Hematopoietic multipotent progenitor cell treated with erythropoietin and hydrocortisone succinate and interleukin-3 and kit ligand, for 6 days (in vitro differentiated cells): ENCODE measurements around the gene THRSP.
"Not testable (repeated sequence)": the region's sequence is repeated elsewhere in the genome, so short reads cannot be mapped to it uniquely, and the experiment has no call there.

ENCODE experiments used
- DNase-seq: peaks from one replicate; pipeline ENCODE4 v3.0.0-alpha.2; 2015

Gene THRSP, protein sequence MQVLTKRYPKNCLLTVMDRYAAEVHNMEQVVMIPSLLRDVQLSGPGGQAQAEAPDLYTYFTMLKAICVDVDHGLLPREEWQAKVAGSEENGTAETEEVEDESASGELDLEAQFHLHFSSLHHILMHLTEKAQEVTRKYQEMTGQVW

DNA sequence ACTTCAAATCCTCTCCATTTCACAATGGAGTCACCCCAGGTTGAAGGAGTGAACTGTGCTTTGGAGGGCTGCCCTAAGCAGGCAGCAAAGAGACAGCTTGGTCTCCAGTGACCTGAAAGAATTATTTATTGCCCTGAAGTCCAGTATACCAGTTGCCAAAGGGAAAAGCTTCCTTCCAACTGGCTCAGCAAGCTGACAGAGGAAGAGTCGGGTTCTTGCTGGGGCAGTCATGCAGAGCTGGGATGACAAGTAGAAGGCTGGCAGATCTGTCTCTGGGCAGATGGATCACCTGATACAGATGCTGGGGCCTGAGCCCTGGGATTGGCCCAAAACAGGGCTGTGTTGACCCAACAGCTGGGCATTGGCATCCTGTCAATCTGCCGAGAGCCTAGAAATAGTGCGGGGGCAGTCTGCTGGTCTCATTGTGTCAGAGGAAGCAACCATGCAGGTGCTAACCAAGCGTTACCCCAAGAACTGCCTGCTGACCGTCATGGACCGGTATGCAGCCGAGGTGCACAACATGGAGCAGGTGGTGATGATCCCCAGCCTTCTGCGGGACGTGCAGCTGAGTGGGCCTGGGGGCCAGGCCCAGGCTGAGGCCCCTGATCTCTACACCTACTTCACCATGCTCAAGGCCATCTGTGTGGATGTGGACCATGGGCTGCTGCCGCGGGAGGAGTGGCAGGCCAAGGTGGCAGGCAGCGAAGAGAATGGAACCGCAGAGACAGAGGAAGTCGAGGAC is at the start of gene THRSP:
TSS of gene THRSP (plus strand) at position 422 of the 742 bp plus-strand sequence. CDS start at position 443, 21 bp downstream.
- DNase-seq, result no peak

DNA sequence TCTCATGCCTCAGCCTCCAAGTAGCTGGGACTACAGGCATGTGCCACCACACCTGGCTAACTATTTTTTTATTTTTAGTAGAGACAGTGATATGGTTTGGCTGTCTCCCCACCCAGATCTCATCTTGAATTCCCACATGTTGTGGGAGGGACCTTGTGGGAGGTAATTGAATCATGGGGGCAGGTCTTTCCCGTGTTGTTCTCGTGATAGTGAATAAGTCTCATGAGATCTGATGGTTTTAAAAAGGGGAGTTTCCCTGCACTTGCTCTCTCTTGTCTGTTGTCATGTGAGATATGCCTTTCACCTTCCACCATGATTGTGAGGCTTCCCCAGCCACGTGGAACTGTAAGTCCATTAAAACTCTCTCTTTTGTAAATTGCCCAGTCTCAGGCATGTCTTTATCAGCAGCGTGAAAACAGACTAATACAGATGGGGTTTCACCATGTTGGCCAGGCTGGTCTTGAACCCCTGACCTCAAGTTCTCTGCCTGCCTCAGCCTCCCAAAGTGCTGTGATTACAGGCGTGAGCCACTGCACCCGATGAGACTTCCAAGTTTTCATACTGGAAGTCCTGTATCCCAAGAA is 48.6 kb upstream of the THRSP start:
- DNase-seq, result not testable (repeated sequence)

DNA sequence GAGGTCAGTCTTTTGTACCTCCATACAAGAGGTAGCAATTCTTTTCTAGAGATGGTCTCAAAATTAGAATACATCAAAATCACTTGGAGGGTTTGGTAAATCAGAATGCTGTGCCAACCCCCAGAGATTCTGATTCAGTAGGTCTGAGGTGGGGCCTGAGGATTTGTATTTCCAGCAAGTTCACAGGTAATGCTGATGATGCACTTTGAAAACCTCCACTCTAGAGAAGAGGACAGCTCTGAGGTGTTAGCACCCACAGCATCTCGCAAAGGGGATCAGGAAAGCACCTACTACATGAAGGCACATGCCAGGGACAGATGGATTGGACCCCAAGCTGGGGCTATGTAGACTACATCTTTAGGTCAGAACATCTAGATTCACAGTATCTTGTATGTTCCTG is 47.8 kb upstream of the THRSP start:
- no peak for DNase-seq

DNA sequence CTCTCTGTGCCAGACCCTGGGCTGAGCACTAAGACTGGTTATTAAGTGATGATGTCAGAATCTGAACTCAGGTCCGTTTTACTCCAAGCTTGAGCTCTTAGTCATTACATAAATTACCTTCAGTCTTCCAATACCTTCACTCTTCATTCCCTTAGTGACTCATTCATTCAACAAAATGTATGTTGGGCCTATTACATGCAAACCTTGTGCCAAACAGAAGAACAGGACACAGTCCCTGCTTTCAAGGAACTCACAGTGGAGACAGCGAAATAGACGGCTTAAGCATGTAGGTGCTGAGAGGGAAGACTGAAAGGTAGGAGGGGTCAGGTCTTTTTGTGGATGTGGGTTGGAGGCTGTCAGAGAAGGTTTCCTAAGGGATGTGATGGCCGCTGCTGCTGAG is 43.9 kb upstream of the THRSP start:
- no peak for DNase-seq

DNA sequence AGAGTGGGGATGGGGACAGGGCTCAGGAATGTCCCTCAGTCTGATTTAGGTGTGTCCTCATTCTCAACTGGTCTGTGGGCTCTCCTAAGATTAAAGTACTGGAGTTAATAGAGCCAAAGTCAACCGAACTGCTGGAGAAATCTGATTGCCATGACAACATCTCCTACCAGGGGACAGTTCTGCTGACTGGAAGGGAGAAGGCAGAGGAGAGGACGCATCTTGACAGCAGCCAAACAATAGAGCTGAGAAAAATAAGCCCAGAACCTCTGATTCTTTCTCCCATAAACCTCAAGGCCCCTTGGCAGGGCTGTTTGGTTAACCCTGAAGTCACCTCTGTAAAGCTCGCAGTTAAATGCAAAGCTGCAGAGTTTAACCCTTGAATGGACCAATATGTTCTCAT is 43.4 kb upstream of the THRSP start:
- DNase-seq, result no peak

DNA sequence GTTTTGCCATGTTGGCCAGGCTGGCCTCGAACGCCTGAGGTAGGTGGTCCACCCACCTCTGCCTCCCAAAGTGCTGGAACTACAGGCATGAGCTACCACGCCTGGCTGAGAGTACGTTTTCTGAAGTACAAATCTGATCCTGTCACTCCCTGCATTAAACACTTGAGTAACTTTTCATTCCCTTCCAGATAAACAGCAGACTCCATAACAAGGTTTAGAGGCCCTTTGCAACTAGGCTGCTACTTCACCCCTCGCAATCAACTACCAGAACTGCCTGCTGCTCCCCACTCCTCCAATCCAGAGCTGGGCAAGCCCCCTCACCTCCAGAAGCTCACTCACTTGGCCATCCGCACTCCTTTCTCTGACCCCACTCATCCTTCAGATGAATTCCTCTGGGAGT is 42.0 kb upstream of the THRSP start:
- no peak for DNase-seq

DNA sequence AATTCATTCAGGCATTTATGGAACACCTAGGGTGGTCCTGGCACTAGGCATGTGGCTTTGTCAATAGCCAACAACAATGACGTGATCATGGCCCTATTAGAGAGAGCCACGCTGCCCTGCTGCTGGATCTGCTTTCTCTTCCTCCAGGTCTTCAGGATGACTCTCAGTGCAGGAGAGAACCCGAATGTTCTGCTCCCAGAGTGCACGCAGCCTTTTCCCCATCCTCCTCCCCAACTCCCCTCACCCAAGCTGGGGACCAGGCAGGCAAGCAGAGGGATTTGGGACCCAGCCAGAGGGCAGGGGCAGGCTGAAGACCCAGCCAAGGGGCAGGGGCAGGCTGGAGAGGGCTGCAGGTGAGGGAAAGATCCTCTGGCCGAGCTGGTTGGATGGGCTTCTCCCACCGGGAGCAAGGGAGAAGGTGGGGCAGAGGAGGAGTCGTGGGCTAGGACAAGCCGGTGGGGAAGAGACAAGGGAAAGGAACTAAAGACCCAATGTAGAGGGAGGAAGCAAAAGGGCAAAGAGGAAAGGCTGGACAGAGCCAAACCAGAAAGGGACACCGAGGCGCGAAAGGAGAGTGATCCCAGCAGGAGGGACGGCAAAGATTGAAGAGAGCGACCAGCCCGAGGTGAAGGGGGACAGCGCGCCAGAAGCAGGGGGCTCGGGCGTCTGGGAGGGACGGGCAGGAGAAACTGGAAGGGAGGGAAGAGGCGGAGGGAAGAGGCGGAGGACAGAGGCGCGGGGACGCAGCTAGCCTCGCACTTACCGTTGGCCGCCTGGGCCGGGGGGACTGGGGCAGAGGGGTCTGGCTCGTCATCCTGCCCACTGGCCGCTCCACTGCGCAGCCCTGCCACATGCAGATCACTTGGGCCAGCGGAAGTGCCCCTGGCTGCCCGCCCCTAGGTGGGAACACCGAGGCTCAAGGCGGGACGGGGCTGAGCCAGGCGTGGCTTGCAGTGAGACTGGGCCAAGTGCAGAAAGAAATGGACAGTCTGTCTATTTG is 41.0 kb upstream of the THRSP start, which contains the start of gene KCTD14:
TSS of gene KCTD14 (minus strand) at position 880 of the 1,000 bp plus-strand sequence. CDS start at position 853, 27 bp downstream.
- no peak for DNase-seq

DNA sequence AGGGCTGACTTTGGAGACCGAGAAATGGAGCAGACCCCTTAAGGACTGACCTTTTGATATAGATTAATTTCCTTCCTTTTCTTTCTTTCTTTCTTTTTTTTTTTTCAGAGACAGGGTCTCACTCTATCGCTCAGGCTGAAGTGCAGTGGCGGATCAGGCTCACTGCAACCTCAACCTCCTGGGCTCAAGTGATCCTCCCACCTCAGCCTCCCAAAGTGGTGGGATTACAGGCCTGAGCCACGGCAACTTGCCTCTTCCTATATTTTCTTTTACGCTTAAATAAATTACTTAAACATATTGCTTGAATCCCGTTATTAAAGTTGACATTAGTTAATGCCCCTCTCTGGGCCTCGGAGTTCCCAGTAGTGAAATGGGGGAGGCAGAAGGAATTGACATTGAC is 40.2 kb upstream of the THRSP start:
- DNase-seq, result no peak

DNA sequence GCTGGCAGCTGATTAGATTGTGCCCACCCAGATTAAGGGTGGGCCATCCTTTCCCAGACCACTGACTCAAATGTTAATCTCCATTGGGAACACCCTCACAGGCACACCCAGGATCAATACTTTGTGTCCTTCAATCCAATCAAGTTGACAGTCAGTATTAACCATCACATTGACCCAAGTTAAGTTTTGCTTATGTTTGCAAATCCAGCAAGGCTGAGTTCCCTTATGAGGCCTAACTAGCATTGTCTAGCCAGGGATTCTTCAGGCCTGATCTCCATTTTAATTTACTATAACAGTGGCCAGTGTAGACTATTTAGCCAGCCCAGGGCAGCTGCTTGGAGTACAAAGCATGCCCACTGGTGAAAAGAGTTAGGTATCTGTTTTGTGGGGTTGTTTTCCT is 38.3 kb upstream of the THRSP start:
- DNase-seq, result no peak

DNA sequence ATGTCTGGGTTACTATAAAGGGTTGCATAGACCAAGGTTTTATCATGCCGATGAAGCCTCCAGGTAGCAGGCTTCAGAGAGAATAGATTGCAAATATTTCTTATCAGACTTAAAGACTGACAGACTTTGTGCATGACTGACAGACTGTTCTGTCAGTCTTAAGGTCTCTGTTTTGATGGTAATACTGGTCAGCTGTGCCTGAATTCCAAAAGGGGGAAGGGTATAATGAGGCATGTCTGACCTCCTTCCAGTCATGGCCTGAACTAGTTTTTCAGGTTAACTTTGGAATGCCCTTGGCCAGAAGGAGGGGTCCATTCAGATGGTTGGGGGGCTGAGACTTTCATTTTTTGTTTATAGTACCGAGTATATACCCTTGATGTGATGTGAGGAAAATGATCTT is 35.9 kb upstream of the THRSP start:
- no peak for DNase-seq

DNA sequence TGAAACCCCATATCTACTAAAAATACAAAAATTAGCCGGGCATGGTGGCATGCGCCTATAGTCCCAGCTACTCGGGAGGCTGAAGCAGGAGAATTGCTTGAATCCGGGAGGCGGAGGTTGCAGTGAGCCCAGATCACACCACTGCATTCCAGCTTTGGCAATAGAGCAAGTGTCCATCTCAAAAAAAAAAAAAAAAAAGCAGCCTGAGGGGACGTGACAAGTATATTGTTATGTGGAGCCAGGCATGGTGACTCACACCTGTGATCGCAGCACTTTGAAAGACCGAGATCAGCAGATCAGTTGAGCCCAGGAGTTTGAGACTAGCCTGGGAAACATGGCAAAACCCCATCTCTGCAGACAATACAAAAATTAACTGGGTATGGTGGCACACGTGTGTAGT is 35.2 kb upstream of the THRSP start:
- not testable (repeated sequence) for DNase-seq

DNA sequence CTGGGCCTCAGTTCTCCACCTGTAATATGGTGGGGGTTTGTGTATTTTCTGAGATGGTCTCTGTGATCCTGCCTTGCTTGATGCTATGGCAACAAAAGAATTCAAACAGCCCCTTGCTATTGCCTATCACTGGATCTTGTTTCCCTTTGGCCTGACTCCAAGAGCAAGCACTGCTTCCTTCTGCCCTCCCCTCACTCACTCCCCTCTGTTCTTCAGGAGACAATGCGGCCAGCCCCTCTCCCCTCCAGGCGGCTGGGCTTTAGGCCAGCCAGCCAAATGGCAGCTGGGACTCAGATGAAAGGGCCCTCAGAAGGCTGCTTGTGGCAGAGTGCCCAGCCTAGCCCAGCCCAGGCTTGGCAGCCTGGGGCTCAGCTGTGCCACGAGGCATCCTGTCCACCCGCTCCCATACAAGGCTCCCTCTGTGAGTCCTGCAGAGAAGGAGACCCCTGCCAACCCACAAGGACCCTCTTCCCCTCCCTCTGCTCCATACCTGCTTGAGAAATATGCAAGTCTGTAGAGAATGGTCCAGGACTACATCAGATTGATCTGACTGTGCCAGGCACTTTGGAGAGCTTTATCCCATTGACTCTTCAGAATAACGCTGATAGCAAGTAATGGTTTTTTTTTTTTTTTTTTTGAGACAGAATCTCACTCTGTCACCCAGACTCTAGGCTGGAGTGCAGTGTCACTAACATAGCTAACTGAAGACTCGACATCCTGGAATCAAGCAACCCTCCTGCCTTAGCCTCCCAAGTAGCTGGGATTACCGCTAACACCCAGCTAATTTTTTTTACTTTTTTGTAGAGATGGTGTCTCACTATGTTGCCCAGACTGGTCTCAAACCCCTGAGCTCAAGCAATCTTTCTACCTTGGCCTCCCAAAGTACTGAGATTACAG is 33.0 kb upstream of the THRSP start:
- peak; percentile 60 for DNase-seq

DNA sequence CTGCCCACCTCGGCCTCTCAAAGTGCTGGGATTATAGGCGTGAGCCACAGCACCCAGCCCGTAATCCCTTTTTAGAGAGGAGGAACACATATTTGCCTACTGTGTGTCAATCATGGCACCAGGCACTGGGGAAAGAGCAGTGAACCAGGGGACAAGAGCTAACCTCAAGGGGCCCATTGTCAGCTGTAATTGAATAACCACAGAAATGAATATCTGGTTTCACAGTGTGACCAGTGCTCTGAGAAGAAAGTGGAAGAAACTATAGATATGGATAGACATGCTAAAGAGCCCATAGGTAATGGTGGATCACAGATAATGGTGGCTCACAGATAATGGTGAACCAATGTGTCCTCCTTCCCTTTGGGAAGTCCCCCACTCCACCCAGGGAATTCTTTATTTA is 32.0 kb upstream of the THRSP start:
- DNase-seq, result no peak

DNA sequence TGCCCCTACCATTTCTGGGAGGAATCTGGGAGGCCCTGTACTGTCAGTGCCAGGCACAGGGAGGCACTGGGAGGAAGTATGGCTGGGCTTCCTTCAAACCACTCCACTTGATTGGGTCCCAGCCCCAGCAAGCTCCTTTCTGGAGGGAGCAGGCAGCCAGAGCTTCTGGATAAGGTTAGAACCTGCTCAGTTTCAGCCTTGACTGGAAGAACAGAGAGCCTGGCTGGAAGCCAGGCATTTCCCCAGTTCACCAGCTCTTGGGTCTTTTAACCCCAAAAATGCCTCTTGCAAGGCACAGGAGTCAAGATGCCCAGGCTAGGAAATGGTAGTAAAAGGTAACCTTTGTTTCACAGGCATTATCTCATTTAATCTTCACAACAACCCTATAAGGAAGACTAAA is 31.6 kb upstream of the THRSP start:
- no peak for DNase-seq

DNA sequence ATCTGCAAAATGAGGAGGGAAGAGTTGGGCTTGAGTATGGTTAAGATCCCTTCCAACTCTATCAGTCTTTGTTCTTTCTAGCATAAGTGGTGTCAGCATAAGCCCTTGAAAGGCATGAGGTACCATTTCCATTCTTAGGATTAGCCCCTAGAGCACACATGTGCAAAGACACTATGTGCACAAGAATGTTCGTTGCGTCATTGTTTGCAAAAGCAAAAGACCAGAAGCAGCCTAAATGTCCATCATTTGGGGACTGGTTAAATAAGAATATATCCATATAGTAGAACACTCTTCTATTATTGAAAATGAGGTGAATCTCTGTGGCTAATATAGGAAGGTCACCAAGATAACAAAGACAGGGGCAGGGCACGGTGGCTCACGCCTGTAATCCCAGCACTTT is 30.6 kb upstream of the THRSP start:
- DNase-seq, result no peak

DNA sequence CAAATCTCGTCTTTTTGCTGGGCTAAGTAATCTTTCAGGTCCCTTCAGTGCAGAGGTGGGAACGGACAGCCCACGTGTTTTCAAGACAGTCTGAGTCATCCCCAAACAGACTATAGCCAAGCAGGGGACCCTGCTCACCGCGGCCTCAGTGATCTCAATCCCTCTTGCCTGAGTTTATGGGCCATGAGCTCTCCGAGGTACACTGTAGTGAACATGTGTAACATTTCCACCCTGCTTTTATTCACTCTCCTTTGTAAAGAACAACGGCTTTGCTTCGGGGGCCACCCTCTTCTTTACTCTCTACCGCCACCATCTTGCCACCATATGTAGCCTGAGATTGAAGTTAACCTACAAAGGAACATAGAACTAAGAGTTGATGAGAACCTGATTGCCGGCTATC is 29.0 kb upstream of the THRSP start:
- no peak for DNase-seq

DNA sequence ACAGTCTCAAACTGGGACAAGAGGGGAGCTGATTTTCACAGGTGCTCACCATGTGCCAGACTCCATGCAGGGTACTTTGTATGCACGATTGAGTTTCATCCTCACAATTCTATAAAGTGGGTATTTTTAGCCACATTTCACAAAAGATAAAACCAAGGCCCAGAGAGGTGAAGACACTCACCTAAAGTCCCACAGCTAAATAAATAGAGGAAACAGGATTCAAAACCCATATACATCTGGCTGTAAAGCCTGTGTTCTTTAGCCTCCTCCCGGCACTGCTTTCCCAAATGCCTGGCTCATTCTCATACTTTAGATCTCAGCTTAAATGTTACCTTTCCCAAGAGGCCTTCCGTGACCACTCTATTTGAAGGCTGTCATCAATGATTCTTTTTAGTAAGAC is 27.3 kb upstream of the THRSP start:
- no peak for DNase-seq

DNA sequence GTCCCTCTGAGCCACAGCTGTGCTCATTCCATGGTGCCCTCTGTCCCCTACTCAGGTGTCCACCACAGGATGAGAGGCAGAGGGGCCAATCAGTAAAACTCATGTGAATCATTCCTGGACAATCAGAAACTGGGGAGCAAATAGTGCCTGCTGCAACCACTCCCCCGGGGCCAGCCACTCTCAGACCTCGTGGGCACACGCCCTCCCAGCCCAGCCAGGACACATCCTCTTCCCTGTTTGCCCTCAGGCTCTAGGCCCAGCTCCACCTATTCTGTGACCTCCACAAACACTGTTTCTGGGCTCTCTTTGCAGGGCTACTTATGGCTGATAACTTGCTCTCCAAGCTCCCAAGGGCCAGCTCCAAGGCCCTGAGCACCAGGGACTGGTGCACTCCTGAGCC is 26.6 kb upstream of the THRSP start:
- no peak for DNase-seq

DNA sequence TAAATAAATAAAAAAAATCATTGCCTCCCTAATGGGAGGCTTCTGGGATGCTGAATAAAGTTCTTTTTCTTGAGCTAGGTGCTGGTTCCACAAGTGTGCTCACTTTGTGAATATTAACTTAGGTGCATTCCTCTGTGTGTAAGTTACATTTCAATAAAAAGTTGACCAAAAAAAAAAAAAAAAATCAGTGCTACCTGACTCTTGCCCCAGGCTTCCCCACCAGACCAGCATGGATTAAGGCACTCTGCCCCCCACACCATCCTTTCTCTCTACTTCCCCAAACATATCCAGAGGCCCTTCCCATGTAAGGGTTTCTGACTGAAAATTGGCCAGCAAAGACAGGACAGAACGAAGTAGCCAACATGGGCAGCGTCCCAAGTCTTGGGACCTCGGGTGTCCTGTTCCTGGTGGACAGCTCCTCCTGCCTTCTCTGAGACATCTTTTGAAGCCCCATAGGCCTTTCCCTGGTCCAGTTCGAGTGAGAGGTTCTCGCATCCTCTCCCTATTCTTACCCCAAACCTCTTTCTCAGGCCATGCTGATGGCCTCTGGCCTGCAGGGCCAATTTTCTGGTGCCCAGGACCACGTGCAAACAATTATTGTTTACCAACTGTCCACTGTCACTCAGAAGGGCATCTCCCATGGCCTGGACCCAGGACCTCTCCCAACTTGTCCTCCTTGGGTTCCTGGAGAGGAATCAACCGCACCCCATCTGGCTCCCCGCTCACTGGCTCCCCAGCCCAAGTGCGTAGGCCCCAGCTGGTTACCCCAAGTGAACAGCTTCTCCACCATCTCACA is 25.6 kb upstream of the THRSP start:
- DNase-seq, result no peak

DNA sequence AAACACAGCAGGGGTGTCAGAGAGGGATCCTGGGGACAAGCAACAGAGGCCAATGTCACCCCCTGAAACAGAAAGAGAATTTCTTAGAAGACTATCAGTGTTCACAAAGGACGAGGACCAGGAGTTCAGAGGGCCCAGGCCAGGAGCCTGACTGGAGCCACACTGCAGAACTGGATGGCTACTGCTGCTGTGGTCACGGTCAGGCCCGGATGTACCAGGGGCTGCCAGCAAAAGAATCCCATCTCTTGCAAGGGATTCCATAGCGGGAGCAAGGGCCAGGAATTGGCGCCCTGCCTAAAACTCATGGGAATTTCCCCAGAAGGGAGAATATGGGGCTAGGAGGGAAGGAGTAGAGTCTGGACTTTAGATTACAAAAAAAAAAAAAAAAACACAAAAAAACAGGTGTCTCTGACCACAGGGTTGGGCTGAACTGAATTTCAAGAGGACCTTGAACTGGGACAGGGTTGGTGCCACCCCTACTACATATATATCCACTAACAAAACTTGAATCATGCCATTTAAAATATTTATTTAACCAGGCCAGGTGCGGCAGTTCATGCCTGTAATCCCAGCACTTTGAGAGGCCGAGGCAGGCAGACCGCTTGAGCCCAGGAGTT is 24.9 kb upstream of the THRSP start:
- no peak for DNase-seq

DNA sequence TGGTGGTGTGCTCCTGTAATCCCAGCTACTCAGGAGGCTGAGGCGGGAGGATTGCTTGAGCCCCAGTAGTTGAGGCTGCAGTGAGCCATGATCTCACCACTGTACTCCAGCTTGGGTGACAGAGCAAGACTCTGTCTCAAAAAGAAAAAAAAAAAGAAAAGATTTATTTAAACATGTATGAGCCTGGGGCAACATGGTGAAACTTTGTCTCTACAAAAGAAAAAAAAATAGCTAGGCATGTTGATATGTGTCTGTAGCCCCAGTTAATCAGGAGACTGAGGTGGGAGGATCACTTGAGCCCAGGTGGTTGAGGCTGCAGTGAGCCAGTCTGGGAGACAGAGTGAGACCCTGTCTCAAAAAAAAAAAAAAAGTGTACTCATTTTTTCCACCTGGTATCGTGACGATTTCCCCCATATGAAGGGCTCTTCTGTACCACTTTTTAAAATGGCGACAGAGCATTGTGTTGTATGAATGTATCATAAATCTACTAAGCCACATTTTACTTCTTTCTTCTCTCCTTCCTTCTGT is 24.2 kb upstream of the THRSP start:
- DNase-seq, result no peak
